SK-N-MC (cell line): ENCODE data around the gene SMCHD1.
"Not testable (repeated sequence)": the region's sequence is repeated elsewhere in the genome, so short reads cannot be mapped to it uniquely, and the experiment has no call there.

Experiments
- DNase-seq: peaks from one replicate; pipeline ENCODE4 v3.0.0-alpha.2; 2011; ENCODE audit warnings: low read depth, low spot score
- H3K27ac ChIP-seq: fragments of 200-600 bp; sonication (generic); 2 replicates; pipeline ENCODE4 v1.5.1; 2016; ENCODE audit warnings: mixed run types
- H3K36me3 ChIP-seq: fragments of 200-600 bp; sonication (generic); 2 replicates; pipeline ENCODE4 v1.6.1; 2017; ENCODE audit warnings: antibody characterized with exemption, low read length, mixed read lengths; ENCODE audit not compliant: insufficient read depth
- H3K4me3 ChIP-seq: fragments of 200-600 bp; sonication (generic); 2 replicates; pipeline ENCODE4 v1.5.1; 2016
- H3K9ac ChIP-seq: fragments of 200-600 bp; sonication (generic); 2 replicates; pipeline ENCODE4 v1.8.0; 2017; ENCODE audit warnings: mixed run types, mixed read lengths; ENCODE audit not compliant: insufficient read length
- H3K9me3 ChIP-seq: fragments of 200-600 bp; sonication (generic); 2 replicates; pipeline ENCODE4 v1.6.1; 2017; ENCODE audit warnings: low read depth, mild to moderate bottlenecking, antibody characterized with exemption, low read length, moderate library complexity, mixed read lengths
- EZH2 ChIP-seq: fragments of 200-600 bp; sonication (generic); IDR thresholded peaks from one replicate; pipeline ENCODE4 v1.6.1; 2017; ENCODE audit warnings: antibody characterized with exemption
- FOXP2 ChIP-seq: optimal IDR thresholded peaks from 2 replicates; pipeline ENCODE3; 2011; ENCODE audit warnings: mild to moderate bottlenecking, moderate library complexity; ENCODE audit not compliant: insufficient read depth; ENCODE audit errors: extremely low read length, control extremely low read depth
- POLR2AphosphoS5 ChIP-seq: IDR thresholded peaks from 2 replicates; pipeline ENCODE4 v1.6.1; 2012; ENCODE audit warnings: mild to moderate bottlenecking, low read depth, low read length, borderline replicate concordance

The SMCHD1 gene

GRCh38 chr18:2714140-2714539 lies 58.6 kb downstream of the SMCHD1 start:
- peaks cover 83% of the 10 kb centered on the region for H3K36me3 ChIP-seq

DNA sequence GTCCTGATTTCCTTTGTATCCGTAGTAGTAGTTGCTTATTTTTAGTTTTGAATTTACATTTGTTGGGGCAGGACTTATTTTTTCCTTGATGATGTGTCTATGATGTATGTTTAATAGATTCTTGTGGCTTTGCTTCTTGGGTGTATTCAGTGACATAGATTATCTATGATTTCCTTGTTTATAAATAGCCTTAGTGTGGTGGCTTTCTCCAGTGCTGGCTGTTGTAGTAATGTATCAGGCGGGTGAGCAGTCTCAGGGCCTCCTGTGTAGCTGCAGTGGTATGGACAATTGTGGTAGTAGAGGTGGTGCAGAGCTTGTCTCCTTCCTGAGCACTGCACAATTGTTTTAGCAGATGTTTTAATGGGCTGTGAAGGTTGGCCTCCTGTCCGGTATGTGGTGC lies 60.5 kb downstream of the SMCHD1 start:
- Histone ChIP-seq H3K36me3 (peaks cover 77% of the 10 kb centered on the region), H3K27ac (no peak overlapping the region), H3K4me3 (no peak overlapping the region), H3K9ac (no peak overlapping the region), H3K9me3 (no peaks in the 10 kb centered on the region)
- no peak for DNase-seq
- no peak for TF ChIP-seq FOXP2
- TF ChIP-seq POLR2AphosphoS5: no peak
- no peak for TF ChIP-seq EZH2

More at GRCh38 chr18:2714140-2714539, 58.6 kb downstream of the SMCHD1 start:
- no peak overlapping the region for H3K4me3 ChIP-seq
- H3K9ac ChIP-seq: no peak overlapping the region
- DNase-seq: no peak
- H3K27ac ChIP-seq: 0 out of 2 replicates have a peak overlapping the region, but pooled peaks have one; percentile 19
- TF ChIP-seq FOXP2 (no peak), EZH2 (no peak), POLR2AphosphoS5 (no peak)
- H3K9me3 ChIP-seq: no peaks in the 10 kb centered on the region

DNA sequence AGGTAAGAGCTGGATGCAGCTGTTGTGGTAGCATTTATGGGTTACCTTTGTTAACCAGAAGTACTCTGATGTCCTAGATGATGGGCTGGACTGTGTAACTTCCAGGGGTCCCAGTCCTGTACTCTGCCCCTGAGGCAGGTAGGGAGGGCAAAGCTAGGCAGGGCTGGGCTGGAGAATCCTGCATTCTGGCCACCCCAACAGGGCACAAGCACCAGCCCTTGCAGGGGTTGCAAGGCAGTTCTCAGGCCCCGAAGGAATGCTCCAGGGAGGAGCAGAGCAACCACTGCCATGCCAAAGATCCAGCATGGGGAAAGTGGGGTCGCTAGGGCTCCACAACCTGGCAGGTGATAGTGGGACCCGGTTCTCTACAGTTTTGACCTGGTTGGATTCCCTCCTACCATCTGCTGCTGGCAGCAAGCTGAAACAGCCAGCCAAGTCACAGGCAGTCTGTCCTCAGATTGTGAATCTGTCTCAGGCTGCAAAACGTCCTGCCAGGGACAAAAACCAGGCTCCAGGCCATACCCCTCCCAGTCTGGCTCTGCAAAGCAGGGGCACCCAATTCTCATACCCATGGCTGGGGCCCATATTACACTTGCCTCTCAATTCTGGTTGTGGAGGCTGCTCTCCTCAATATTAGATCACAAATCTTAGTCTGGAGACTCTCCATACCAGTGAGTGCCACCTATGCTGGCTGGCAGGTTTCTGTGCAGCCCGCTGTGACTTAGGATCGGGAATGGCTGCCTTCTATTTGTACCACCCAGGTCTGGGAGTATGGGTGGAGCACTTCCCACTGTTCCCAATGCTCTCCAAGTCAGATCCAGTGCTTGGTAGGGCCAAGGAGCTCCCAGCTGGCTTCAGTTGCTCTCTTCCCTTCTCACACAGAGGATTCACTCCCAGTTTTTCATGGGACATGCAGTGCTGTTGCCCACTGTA lies 61.1 kb downstream of the SMCHD1 start:
- Histone ChIP-seq H3K27ac (no peak overlapping the region), H3K4me3 (no peak overlapping the region), H3K9me3 (no peaks in the 10 kb centered on the region), H3K36me3 (peaks cover 78% of the 10 kb centered on the region), H3K9ac (no peak overlapping the region)
- no peak for DNase-seq
- TF ChIP-seq POLR2AphosphoS5 (no peak), FOXP2 (no peak), EZH2 (no peak)

- Histone ChIP-seq H3K9ac (no peak overlapping the region), H3K9me3 (no peaks in the 10 kb centered on the region), H3K4me3 (no peak overlapping the region), H3K27ac (no peak overlapping the region), H3K36me3 (peaks cover 78% of the 10 kb centered on the region)
- TF ChIP-seq EZH2 (no peak), FOXP2 (no peak), POLR2AphosphoS5 (no peak)
- DNase-seq: no peak
Observed at GRCh38 chr18:2717407-2717806, 61.9 kb downstream of the SMCHD1 start.

GRCh38 chr18:2719040-2719439 lies 63.5 kb downstream of the SMCHD1 start:
- TF ChIP-seq FOXP2 (no peak), POLR2AphosphoS5 (no peak), EZH2 (no peak)

DNA sequence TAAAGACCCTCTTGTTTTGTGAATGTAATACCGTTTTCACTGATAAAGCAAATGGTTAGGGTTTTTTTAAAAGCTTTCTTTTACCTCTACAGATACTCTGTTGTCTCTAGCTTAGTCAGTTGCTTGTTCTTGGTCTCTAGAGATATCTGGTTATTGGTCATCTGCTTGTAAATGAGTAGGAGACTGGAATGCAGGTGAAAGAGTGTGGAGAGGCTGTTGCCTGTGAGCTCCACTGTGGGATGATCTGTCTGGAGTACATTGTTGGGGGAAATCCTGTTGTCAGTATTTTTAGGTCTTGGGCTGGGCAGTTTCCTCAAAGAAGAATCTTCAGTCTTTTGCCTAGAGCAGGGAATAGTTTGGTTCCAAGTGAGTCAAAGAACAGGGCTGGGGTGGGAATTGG lies 67.7 kb downstream of the SMCHD1 start:
- Histone ChIP-seq H3K27ac (no peak overlapping the region), H3K4me3 (no peak overlapping the region), H3K9me3 (no peaks in the 10 kb centered on the region), H3K9ac (no peak overlapping the region), H3K36me3 (peaks cover 70% of the 10 kb centered on the region)
- TF ChIP-seq EZH2: no peak
- TF ChIP-seq FOXP2: no peak
- TF ChIP-seq POLR2AphosphoS5: no peak
- no peak for DNase-seq

More at GRCh38 chr18:2719040-2719439, 63.5 kb downstream of the SMCHD1 start:
- no peak for DNase-seq
- Histone ChIP-seq H3K36me3 (peaks cover 71% of the 10 kb centered on the region), H3K9ac (no peak overlapping the region), H3K4me3 (no peak overlapping the region), H3K9me3 (no peaks in the 10 kb centered on the region), H3K27ac (no peak overlapping the region)

- no peak for DNase-seq
- H3K36me3 ChIP-seq: peaks cover 79% of the 10 kb centered on the region
- no peak overlapping the region for H3K4me3 ChIP-seq
- no peaks in the 10 kb centered on the region for H3K9me3 ChIP-seq
- no peak for TF ChIP-seq EZH2
- no peak for TF ChIP-seq POLR2AphosphoS5
- TF ChIP-seq FOXP2: no peak
- no peak overlapping the region for H3K9ac ChIP-seq
- no peak overlapping the region for H3K27ac ChIP-seq
Observed at GRCh38 chr18:2729757-2730156, 74.2 kb downstream of the SMCHD1 start.

- TF ChIP-seq POLR2AphosphoS5 (no peak), FOXP2 (no peak), EZH2 (no peak)
- peaks cover 78% of the 10 kb centered on the region for H3K36me3 ChIP-seq
- no peaks in the 10 kb centered on the region for H3K9me3 ChIP-seq
- no peak overlapping the region for H3K27ac ChIP-seq
- no peak for DNase-seq
- no peak overlapping the region for H3K4me3 ChIP-seq
- no peak overlapping the region for H3K9ac ChIP-seq
Observed at GRCh38 chr18:2736823-2737222, 81.3 kb downstream of the SMCHD1 start.

- H3K36me3 ChIP-seq: peaks cover 76% of the 10 kb centered on the region
- not testable (repeated sequence) for H3K27ac ChIP-seq, DNase-seq, H3K9me3 ChIP-seq, H3K9ac ChIP-seq, H3K4me3 ChIP-seq
Observed at GRCh38 chr18:2740082-2740481, 84.6 kb downstream of the SMCHD1 start.
